Right lung (tissue), 5 donors: ENCODE results near the gene HLA-B. TPM values are rescaled to one million over a fixed set of nuclear protein-coding genes. Genes with fewer than 3 reads are reported as not detected.

Source experiments
- DNase-seq, 2 donors: peaks; one replicate each; pipeline ENCODE4 v3.0.0-alpha.2; 2013
- polyA plus RNA-seq, 5 donors: library from polyadenylated mRNA; unstranded; fragments of 120-200 nt; gene quantifications; one replicate each; pipeline versions ENCODE4 v1.2.1 to v1.2.3, GENCODE V29; 2013; ENCODE audit warnings: inconsistent platforms in 1 of 5, low replicate concordance in 1 of 5; ENCODE audit not compliant: insufficient read length in 5 of 5, insufficient read depth in 1 of 5

HLA-B gene
- polyA plus RNA-seq, 5 donors, result 302 to 419 (median 365) TPM

- DNase-seq, result no peak
These were observed 39.9 kb downstream of the HLA-B start for GRCh38 chr6:31317036-31317435.

- no peak for DNase-seq
These were observed 47.3 kb downstream of the HLA-B start for GRCh38 chr6:31309641-31310040.

- DNase-seq, result no peak
These were observed 48.2 kb downstream of the HLA-B start for GRCh38 chr6:31308845-31309175.

GRCh38 chr6:31308050-31308844 is 48.7 kb downstream of the HLA-B start:
- no peak for DNase-seq

- no peak for DNase-seq
These were observed 49.3 kb downstream of the HLA-B start for GRCh38 chr6:31307669-31308049.

GRCh38 chr6:31305703-31306219 is 51.2 kb downstream of the HLA-B start:
- DNase-seq, result no peak

GRCh38 chr6:31304683-31305082 is 52.3 kb downstream of the HLA-B start:
- no peak for DNase-seq

Other genes starting within 250 kb of the HLA-B start
- not detected for gene C6orf15, start 244.6 kb downstream of the HLA-B start, polyA plus RNA-seq
- 1 to 10 TPM in 1 of 5 donors, under 1 TPM in 4; 0.09 to 1.1 (median 0.54) TPM for gene PSORS1C1, start 242.4 kb downstream of the HLA-B start, polyA plus RNA-seq
- gene CDSN, start 236.7 kb downstream of the HLA-B start, polyA plus RNA-seq, result under 1 TPM in 1 of 5 donors, not detected in 4; 0.09 TPM
- gene PSORS1C2, start 218.1 kb downstream of the HLA-B start, polyA plus RNA-seq, result under 1 TPM in 1 of 5 donors, not detected in 4; 0.16 TPM
- gene CCHCR1, start 199.4 kb downstream of the HLA-B start, polyA plus RNA-seq, result 10 to 100 TPM; 31.0 to 37.9 (median 31.8) TPM
- 10 to 100 TPM; 16.1 to 25.3 (median 20.2) TPM for gene TCF19, start 198.6 kb downstream of the HLA-B start, polyA plus RNA-seq
- under 1 TPM; 0.65 to 1.00 (median 0.90) TPM for gene POU5F1, start 186.5 kb downstream of the HLA-B start, polyA plus RNA-seq
- 100 to 1,000 TPM; 111 to 340 (median 134) TPM for gene HLA-C, start 85.1 kb downstream of the HLA-B start, polyA plus RNA-seq
- gene MICA, start 46.4 kb upstream of the HLA-B start, polyA plus RNA-seq, result 10 to 100 TPM; 12.8 to 16.5 (median 15.5) TPM
- 1 to 10 TPM in 4 of 5 donors, under 1 TPM in 1; 0.75 to 3.3 (median 1.8) TPM for gene MICB, start 141.0 kb upstream of the HLA-B start, polyA plus RNA-seq
- under 1 TPM in 1 of 5 donors, not detected in 4; 0.16 TPM for gene MCCD1, start 171.8 kb upstream of the HLA-B start, polyA plus RNA-seq
- 100 to 1,000 TPM; 573 to 737 (median 621) TPM for gene DDX39B, start 184.8 kb upstream of the HLA-B start, polyA plus RNA-seq
- gene ATP6V1G2, start 189.4 kb upstream of the HLA-B start, polyA plus RNA-seq, result 1 to 10 TPM; 2.6 to 6.4 (median 4.1) TPM
- 10 to 100 TPM; 16.7 to 26.2 (median 20.0) TPM for gene NFKBIL1, start 190.4 kb upstream of the HLA-B start, polyA plus RNA-seq
- gene LTA, start 215.1 kb upstream of the HLA-B start, polyA plus RNA-seq, result under 1 TPM; 0.16 to 0.52 (median 0.35) TPM
- under 1 TPM in 4 of 5 donors, not detected in 1; 0.21 to 0.48 (median 0.23) TPM for gene TNF, start 218.4 kb upstream of the HLA-B start, polyA plus RNA-seq
- 1 to 10 TPM; 2.4 to 4.7 (median 2.5) TPM for gene LTB, start 225.2 kb upstream of the HLA-B start, polyA plus RNA-seq
- 1 to 10 TPM; 5.4 to 9.2 (median 6.6) TPM for gene LST1, start 229.1 kb upstream of the HLA-B start, polyA plus RNA-seq
- gene NCR3, start 235.8 kb upstream of the HLA-B start, polyA plus RNA-seq, result under 1 TPM in 4 of 5 donors, not detected in 1; 0.21 to 0.73 (median 0.39) TPM